ENCODE data around the gene NUDT13. TPM values are rescaled to one million over a fixed set of nuclear protein-coding genes. Genes with fewer than 3 reads are reported as not detected.

The NUDT13 gene
- total and polyA plus RNA-seq, 2 of the 8 experiments (the other 6 are each of a cell fraction or from before 2014, with no cell fraction given), result 1.5 to 1.9 TPM

- TF ChIP-seq, protein P1, sequence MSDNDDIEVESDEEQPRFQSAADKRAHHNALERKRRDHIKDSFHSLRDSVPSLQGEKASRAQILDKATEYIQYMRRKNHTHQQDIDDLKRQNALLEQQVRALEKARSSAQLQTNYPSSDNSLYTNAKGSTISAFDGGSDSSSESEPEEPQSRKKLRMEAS (IDR thresholded peaks at IDR 0.05), result no peak
- no peak for TF ChIP-seq SIX5 (IDR thresholded peaks at IDR 0.05; ENCODE audit: low read depth, low read length)
- no peak for TF ChIP-seq SP4 (IDR thresholded peaks at IDR 0.05; ENCODE audit: low read length)
- TF ChIP-seq BCL11A (IDR thresholded peaks at IDR 0.05; ENCODE audit: low read depth in 2 of 2, low read length in 2 of 2), result no peak
- TF ChIP-seq YY1 (IDR thresholded peaks at IDR 0.05; ENCODE audit: low read depth, low read length), result no peak
Measured at GRCh38 chr10:73079779-73080541, 30.3 kb upstream of the NUDT13 start (continued).
